GM19372 (cell line): Measurements from ENCODE around the gene AAK1.

Source experiments
- ATAC-seq: cut with Tn5 transposase; IDR thresholded peaks from one replicate; pipeline ENCODE4 v1.9.1; 2021; ENCODE audit warnings: mild to moderate bottlenecking, low read depth, moderate library complexity; ENCODE audit not compliant: unreplicated experiment

Gene AAK1

GRCh38 chr2:69501301-69501700 lies 142.2 kb downstream of the AAK1 start:
- no peak for ATAC-seq

DNA sequence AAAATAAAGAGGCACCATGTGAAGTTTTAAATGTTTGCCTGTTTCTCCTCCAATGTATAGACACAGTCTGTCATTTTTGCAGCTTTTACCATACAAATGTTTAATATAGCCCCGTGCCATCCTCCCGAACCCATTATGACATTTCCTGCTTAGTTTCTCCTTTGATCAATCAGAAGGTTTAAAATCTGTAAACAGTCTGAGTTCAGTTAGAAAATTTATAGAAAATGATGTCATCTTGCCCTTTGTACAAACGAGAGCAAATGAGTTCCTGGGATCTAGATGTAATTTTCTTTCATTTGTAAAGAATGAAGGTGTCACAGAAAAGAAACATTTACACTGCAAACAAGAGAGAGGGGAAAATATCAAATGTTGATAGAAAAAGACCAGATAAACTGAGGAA lies 143.6 kb downstream of the AAK1 start:
- no peak for ATAC-seq

DNA sequence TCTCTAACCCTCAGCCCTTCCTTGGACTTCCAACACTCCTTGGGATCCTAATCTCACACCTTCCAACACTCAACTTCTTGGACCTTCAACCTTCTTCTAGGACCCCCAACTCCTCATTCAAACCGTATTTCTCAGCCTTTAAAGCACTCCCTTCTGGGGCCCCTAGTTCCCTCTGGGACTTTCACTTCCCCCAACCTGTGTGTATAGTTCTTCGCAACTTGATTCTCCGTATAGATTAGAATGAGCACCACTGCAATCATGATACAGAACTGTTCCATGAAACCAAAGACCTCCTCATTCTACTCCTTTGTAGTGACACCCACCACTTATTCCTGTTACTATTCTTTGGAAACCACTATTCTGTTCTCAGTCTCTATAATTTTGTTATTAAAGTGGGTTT lies 144.3 kb downstream of the AAK1 start:
- ATAC-seq, result no peak

DNA sequence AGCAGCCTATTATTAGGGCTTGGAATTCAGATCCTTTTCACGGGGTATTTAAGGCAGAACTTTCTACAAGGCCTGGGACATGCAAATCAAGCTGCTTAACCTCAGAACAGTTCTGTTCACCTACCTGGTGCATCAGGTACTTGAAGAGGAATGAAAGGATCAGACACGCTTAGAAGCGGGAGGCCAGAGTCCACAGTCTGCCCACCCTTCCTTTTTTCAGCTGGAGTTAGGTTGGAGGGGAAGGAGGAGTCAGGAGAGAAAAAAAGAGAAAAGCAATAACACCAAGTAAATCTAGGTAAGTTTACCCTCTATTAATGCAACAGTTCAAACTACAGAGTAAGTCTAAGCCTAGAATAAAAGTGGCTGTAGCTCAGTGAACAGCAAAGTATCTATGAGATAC lies 147.7 kb downstream of the AAK1 start:
- no peak for ATAC-seq

DNA sequence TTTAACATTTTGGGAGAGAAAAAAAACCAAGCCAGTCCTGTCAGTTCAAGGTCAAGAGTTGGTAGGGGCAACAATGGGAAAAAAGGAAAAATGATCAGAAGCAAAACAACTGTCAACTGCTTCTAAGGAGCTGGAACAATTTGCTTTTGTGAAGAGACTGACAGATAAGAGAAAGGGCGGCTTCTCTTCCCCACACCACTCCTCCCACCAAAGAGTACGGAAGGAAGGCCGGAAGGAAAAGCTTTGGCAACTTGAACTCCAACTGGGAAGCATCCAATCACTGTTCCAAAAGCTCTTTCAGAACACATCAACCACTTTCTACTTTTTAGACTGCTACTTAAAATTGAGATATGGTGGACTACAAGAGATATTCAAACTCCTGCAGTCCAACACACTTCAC lies 148.5 kb downstream of the AAK1 start:
- ATAC-seq, result no peak

DNA sequence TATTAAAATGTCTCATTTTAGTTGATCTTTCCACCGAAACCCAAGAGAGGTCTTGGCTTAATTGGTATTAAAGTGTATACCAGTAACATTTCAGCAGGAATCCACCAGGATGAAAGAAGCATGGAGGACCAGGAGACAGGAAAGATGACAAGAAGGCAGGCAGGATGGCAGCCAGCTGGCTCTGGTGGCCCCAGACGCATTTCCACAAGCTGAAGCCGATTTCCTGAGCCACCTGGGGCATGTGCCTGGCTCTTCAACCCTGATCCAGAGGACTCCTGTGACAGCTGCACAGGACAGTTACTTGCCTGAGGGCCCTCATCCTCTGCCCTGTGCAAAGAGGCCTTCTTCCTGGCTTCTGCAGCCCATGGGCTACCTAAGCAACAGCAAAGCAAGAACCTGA lies 149.4 kb downstream of the AAK1 start:
- no peak for ATAC-seq

DNA sequence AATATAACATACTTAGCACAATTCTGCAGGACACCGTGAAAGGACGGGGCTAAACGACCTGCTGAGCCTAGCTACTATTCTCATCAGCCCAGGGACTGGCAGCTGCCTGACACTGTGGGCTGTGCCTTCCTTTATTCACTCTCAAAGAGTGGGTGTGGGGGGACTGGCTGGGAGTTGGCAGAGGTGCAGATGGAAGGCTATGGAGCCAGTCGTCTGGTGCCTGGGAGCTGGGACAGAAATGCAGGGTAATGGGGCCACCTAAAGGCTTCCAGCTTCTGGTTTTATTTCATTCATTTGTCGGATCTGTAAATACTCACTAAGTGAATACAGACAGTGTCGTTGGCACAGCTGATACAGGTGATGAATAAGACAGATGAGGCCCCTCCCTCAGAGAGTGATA lies 150.3 kb downstream of the AAK1 start:
- no peak for ATAC-seq

DNA sequence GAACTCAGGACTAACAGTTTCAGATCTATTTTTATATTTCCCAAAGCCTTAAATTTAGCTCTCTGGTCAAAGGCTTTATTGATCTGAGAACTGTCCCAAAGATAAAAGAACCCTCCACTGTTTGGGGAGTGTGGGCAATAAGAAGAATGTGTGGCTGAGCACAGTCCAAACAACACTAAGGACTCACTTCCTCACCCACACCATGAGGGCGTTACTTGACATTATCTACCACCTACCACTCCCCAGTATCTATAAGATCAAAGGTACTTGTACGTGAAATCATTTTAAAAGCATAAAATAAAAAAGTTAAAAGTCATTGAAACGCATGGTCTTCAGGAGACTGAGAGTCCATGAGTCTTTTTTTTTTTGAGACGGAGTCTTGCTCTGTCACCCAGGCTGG lies 151.7 kb downstream of the AAK1 start:
- no peak for ATAC-seq

- no peak for ATAC-seq
Observed at GRCh38 chr2:69490486-69490885, 153.1 kb downstream of the AAK1 start.

DNA sequence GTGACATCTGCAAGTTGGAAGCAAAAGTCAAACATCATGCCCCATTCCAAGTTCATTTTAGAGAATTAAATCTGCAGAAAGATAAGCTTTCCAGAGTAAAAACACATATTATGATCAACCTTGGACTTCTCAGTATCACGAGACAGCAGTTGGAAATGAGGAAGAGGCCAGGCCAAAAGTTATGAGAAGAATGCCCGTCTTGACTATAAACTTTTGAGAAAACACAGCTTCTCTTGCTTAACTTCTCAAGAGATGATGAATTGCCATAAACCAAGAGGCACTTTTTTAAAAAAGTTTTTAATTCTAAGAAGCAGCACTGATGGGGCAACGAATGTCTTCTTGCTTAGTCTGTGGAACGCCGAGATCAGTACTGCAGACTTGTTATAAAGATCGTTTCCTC lies 153.7 kb downstream of the AAK1 start:
- ATAC-seq, result no peak

DNA sequence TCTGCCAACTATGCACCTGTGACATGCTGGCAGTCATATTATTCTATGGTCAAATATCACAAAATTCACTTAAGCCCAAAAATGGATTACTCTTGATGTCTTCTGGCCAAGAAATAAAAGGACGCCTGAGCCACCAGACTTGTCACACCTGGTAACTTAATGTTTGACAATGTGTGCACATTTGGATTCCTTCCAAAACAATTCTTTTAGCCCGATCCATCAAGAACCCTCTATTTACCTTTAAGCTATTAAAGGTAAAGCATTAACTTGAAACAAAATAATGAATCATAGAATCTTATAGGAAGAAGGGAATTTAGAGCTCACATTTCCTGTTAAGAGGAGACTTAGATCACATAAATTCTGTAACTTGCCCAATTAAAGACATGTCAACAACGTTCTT lies 159.8 kb downstream of the AAK1 start:
- ATAC-seq, result no peak

DNA sequence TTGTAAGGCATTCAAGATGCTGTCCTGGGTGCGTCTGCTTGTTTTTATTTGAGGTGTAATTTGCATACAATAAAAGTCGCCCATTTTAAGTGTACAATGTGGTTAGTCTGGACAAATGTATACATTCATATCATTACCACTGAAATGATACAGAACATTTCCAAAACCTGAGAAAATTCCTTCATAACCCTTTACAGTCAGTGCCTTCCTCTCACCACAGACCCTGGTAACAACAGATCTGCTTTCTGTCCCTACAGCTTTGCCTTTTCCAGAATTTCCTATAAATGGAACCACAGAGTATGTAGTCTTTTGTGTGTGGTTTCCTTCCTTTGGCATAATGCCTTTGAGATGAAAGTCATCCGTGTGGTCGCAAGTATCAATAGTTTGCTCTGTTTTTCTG lies 160.5 kb downstream of the AAK1 start:
- ATAC-seq, result no peak

DNA sequence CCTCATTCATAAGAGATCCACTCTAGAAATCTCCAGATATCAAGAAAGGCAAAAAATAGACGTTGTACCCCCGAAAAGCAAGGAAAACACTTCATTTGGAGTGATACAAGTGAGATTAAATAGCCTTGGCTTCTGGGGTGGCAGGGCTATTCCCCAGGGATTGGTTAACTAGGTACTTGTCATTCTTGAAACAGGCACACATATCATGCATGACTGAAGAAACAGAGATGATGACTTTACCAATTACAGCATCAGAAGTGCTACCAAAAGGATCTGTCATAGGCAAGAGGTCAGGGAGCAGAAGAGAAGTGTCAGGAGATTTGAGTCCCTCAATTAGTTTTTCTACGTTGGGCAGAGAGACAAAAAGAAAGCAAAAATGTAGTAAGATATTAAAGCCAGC lies 161.1 kb downstream of the AAK1 start:
- no peak for ATAC-seq

DNA sequence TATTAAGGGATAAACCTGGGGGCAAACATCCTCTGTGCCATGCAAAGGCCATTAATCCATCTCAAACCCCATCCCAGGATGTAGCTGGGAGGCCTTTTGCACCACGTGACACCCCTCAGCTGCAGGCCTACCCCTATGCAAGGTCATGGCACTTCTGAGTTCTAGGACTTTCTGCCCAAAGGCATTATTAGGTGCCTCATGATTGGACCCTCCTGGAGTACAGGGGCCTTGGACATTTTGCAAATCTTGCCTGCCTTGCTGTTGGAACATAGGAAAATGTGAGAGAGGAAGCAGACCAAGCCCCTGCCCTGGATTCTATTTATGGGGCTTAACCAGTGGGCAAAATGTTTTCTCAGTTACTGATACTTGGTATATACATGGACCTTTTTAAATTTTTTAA lies 162.1 kb downstream of the AAK1 start:
- no peak for ATAC-seq

DNA sequence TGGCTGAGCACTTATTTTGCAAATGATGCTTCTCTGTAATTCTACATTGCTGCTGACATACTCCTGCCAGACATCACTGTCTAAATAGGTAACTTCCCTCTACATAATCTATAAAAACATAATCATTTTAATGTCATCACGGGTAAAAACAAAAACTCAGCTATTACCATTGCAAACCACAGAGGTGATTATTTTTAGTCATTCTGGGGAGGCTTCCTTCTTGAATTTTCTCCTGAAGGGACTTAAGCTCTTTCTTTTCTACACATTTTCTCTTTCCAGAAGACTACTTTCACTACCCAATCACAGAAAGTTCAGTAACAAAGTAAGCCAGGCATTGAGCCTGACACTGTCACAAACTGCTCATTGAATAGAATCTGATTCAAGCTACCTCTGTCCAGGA lies 165.9 kb downstream of the AAK1 start:
- no peak for ATAC-seq

DNA sequence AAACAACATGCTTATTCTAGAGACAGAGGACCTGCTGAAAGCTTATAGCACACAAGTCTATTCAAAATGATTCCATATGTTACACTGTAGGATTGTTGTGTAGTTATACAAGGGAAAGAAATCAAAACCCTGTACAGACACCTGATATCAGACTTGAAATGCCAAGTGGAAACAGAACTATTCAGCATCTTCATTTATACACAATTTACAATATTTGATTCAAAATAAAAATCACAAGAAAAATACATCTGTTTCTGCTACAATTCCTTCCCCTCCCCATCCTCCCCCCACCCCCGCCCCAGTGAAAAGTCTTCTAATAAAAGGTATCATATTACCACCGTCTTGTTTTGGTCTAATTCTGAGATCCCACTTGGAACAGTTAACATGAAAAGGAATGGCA lies 168.9 kb downstream of the AAK1 start:
- ATAC-seq, result no peak

DNA sequence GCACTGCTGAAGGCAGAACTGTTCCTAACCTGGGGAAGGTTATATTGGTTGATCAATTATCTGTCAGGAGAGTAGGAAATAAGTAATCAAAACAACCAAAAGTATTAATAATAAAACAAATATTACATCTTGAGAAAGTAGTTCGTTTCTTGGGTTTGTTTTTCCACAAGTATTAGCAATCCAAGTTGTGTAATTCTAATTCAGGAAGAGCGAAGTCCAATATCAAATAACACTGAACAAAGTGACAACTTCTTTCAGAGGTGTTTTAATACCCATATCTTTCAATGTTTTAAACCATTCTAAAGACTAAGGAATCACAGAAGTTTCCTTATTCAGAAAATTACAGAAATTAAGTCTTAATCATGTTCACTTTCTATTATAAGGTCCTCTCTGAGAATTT lies 171.7 kb downstream of the AAK1 start:
- no peak for ATAC-seq

DNA sequence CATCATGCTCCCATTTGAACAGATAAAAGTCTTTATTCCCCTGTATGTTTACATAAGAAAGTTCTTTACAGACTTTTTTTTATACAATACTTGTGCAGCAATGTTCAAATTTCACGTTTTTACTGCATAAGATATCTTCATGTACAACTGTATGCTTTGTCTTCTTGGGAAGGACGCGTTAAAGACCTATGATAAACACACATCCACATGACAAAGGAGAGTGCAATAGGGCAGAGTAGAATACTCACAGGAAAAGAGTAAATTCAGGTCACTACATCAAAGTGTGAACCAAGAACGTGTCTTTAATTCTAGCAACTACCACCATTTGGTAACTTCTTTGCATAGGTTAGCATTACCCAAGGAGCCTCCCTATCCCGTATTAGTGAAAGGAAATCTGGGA lies 172.6 kb downstream of the AAK1 start:
- ATAC-seq, result no peak

- no peak for ATAC-seq
Observed at GRCh38 chr2:69469784-69470183, 173.8 kb downstream of the AAK1 start.

DNA sequence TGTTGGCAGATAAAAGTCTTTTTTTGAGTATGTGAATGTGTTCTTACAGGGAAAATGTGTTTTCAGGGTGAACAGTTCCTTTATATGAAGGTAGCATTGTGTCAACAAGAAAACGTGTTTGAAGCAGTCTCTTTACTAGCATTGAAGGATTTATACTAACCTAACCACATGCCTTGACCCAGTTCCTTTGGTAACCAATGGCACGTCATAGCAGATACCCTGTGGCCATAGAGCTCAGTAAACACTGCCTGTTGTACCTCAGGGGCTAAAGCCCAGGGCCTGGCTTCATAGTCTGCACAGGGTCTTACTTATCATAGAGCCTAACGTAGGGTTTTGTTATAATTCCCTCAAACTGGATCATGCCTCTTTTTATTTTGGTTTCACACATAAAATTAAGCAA lies 174.2 kb downstream of the AAK1 start:
- no peak for ATAC-seq

- ATAC-seq, result no peak
Observed at GRCh38 chr2:69466728-69467127, 176.8 kb downstream of the AAK1 start.

GRCh38 chr2:69465513-69466456 lies 177.8 kb downstream of the AAK1 start:
- ATAC-seq, result no peak

DNA sequence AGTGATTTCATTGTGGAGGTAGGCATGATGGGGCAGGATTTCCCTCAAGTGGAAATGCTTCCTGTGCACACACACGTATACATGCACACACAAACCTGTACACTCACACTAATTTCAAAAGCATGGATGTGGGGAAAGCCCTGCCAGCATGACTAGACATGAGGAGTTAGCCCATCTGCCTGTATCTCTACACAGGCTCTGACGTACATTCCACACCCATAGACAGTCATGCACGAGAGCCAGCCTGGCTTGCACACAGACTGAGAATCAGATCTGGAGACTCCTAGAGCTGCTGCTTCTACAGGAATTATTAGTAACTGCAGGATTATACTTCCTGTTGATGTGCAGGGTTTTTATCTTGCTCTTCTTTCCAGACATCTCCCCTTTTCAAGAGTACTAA lies 179.0 kb downstream of the AAK1 start:
- ATAC-seq, result no peak
